ENCODE data around the gene CDK15.

Gene CDK15

GRCh38 chr2:201908901-201909300, 102.6 kb downstream of the CDK15 start:
- TF ChIP-seq CTCF (IDR thresholded peaks at IDR 0.05; ENCODE audit: insufficient read depth, low read depth, low read length, missing control alignments): no peak
- no peak for DNase-seq (ENCODE audit: low read depth)
- no peak overlapping the region for H3K4me3 ChIP-seq (ENCODE audit: low read length)

- H3K4me3 ChIP-seq (ENCODE audit: low read length): no peak overlapping the region
- TF ChIP-seq CTCF (IDR thresholded peaks at IDR 0.05; ENCODE audit: insufficient read depth, low read depth, low read length, missing control alignments): no peak
- DNase-seq (ENCODE audit: low read depth): peak; percentile 44
Measured at GRCh38 chr2:201909348-201909747, 103.0 kb downstream of the CDK15 start.

GRCh38 chr2:201909961-201910361, 103.6 kb downstream of the CDK15 start:
- peak; percentile 16 for DNase-seq (ENCODE audit: low read depth)

GRCh38 chr2:201911372-201911771, 105.0 kb downstream of the CDK15 start:
- no peak overlapping the region for H3K4me3 ChIP-seq (ENCODE audit: low read length)
- no peak for TF ChIP-seq CTCF (IDR thresholded peaks at IDR 0.05; ENCODE audit: insufficient read depth, low read depth, low read length, missing control alignments)
- DNase-seq (ENCODE audit: low read depth): no peak

More at GRCh38 chr2:201909961-201910361, 103.6 kb downstream of the CDK15 start:
- H3K4me3 ChIP-seq (ENCODE audit: low read length): no peak overlapping the region
- no peak for TF ChIP-seq CTCF (IDR thresholded peaks at IDR 0.05; ENCODE audit: insufficient read depth, low read depth, low read length, missing control alignments)

- TF ChIP-seq CTCF (IDR thresholded peaks at IDR 0.05; ENCODE audit: insufficient read depth, low read depth, low read length, missing control alignments): no peak
- H3K4me3 ChIP-seq (ENCODE audit: low read length): no peak overlapping the region
- DNase-seq (ENCODE audit: low read depth): no peak
Measured at GRCh38 chr2:201913201-201913600, 106.9 kb downstream of the CDK15 start.

- DNase-seq (ENCODE audit: low read depth): no peak
- H3K4me3 ChIP-seq (ENCODE audit: low read length): no peak overlapping the region
- no peak for TF ChIP-seq CTCF (IDR thresholded peaks at IDR 0.05; ENCODE audit: insufficient read depth, low read depth, low read length, missing control alignments)
Measured at GRCh38 chr2:201915446-201915845, 109.1 kb downstream of the CDK15 start.

- no peak for DNase-seq (ENCODE audit: low read depth)
- no peak overlapping the region for H3K4me3 ChIP-seq (ENCODE audit: low read length)
- no peak for TF ChIP-seq CTCF (IDR thresholded peaks at IDR 0.05; ENCODE audit: insufficient read depth, low read depth, low read length, missing control alignments)
Measured at GRCh38 chr2:201916565-201916964, 110.2 kb downstream of the CDK15 start.
